ENCODE results near the gene NR3C1. TPM values are rescaled to one million over a fixed set of nuclear protein-coding genes. Genes with fewer than 3 reads are reported as not detected.
A peak's percentile ranks its signal among the peaks of the same experiment; 100 is the strongest.

Gene NR3C1
- total and polyA plus RNA-seq, 2 of the 13 experiments (the other 11 are each of a cell fraction or from before 2014, with no cell fraction given), result 10.0 to 24.3 TPM

- Histone ChIP-seq H4K20me1 (ENCODE audit: insufficient read depth, low read length) (no peaks in the 10 kb centered on the region), H3K27me3 (ENCODE audit: control insufficient read depth in 1 of 2, insufficient read depth in 2 of 2, low read length in 2 of 2) (no peaks in the 10 kb centered on the region), H3K9me3 (ENCODE audit: low read length) (no peaks in the 10 kb centered on the region), H2AFZ (ENCODE audit: low read length) (peak overlapping the region; percentile 20), H3K4me2 (ENCODE audit: low read depth, low read length) (peak overlapping the region; percentile 67), H3K4me1 (ENCODE audit: insufficient read depth, low read length) (peaks cover 36% of the 10 kb centered on the region), H3K79me2 (ENCODE audit: insufficient read depth, low read length) (no peaks in the 10 kb centered on the region), H3K4me3 (replicated peaks in 1 of 3; ENCODE audit: insufficient read depth in 1 of 3, low read depth in 2 of 3, low read length in 3 of 3) (peak overlapping the region in 2 of 3 experiments; percentile 12 to 25; a peak in 3 of 6 replicates), H3K27ac (ENCODE audit: extremely low read length, insufficient read depth, low read length) (no peak overlapping the region), H3K9ac (ENCODE audit: insufficient read depth, low read depth, low read length) (peak overlapping the region; percentile 38; the same call in 1 of the 2 replicates), H3K36me3 (replicated peaks in 1 of 2; ENCODE audit: control insufficient read depth in 1 of 2, insufficient read depth in 2 of 2, low read length in 2 of 2) (no peaks in the 10 kb centered on the region)
- ATAC-seq (peak; percentile 37), FAIRE-seq (no peak), DNase-seq (ENCODE audit: low spot score) (peak; percentile 62)
- ChIA-PET POLR2A (interaction anchor here (1.6 kb wide), 1 partner anchor 10 kb away, joined by 4 read pairs; no protein-coding TSS in a partner anchor), CTCF (ENCODE audit: low intra/inter-chr PET ratio, low total read pairs) (no interaction called here)
- in situ Hi-C loops (cut with HindIII; ENCODE audit: extremely low pct_ligation_motif_present, low pct_unique_long_range_greater_than_20kb), result no loop called here
- intact Hi-C loops (cut with micrococcal nuclease; ENCODE audit: unreplicated experiment), result no loop called here
- TF ChIP-seq SAP130 (CRISPR knock-in tag; IDR thresholded peaks at IDR 0.05; ENCODE audit: low read depth), result 0 out of 2 replicates have a peak, but pooled peaks have one; percentile 18
- no peak for TF ChIP-seq STAG1 (CRISPR knock-in tag; IDR thresholded peaks at IDR 0.05)
- TF ChIP-seq FOXK1 (CRISPR knock-in tag; IDR thresholded peaks at IDR 0.05; ENCODE audit: borderline replicate concordance, low read depth), result no peak
- TF ChIP-seq FOSL2 (CRISPR knock-in tag; IDR thresholded peaks at IDR 0.05), result peak; percentile 50
- 39% methylated on average over 16 of the region's 16 CpGs for WGBS (ENCODE audit: low lambda C conversion rate)
- no TSS peak for BruUV-seq (replicated peaks)
Observed at GRCh38 chr5:143244000-143244736, 159.3 kb downstream of the NR3C1 start.

GRCh38 chr5:143243103-143243502 is 160.4 kb downstream of the NR3C1 start:
- no peak for DNase-seq (ENCODE audit: low spot score)
- CTCF ChIA-PET (ENCODE audit: low intra/inter-chr PET ratio, low total read pairs), result no interaction called here
- Histone ChIP-seq H3K27me3 (ENCODE audit: control insufficient read depth in 1 of 2, insufficient read depth in 2 of 2, low read length in 2 of 2) (no peaks in the 10 kb centered on the region), H3K4me1 (ENCODE audit: insufficient read depth, low read length) (peaks cover 33% of the 10 kb centered on the region), H3K36me3 (replicated peaks in 1 of 2; ENCODE audit: control insufficient read depth in 1 of 2, insufficient read depth in 2 of 2, low read length in 2 of 2) (no peaks in the 10 kb centered on the region), H3K79me2 (ENCODE audit: insufficient read depth, low read length) (no peaks in the 10 kb centered on the region), H3K9ac (ENCODE audit: insufficient read depth, low read depth, low read length) (no peak overlapping the region), H4K20me1 (ENCODE audit: insufficient read depth, low read length) (no peaks in the 10 kb centered on the region), H3K27ac (ENCODE audit: extremely low read length, insufficient read depth, low read length) (no peak overlapping the region), H3K4me3 (replicated peaks in 1 of 3; ENCODE audit: insufficient read depth in 1 of 3, low read depth in 2 of 3, low read length in 3 of 3) (no peak overlapping the region), H3K4me2 (ENCODE audit: low read depth, low read length) (no peak overlapping the region), H2AFZ (ENCODE audit: low read length) (no peak overlapping the region), H3K9me3 (ENCODE audit: low read length) (no peaks in the 10 kb centered on the region)
- in situ Hi-C loops (cut with HindIII; ENCODE audit: extremely low pct_ligation_motif_present, low pct_unique_long_range_greater_than_20kb) (no loop called here), intact Hi-C loops (cut with micrococcal nuclease; ENCODE audit: unreplicated experiment) (no loop called here)
- WGBS (ENCODE audit: low lambda C conversion rate), result 85% methylated on average over 5 of the region's 6 CpGs
- TF ChIP-seq ZNF629 (CRISPR knock-in tag; conservative IDR thresholded peaks at IDR 0.05), result peak; percentile 62
- TF ChIP-seq CAMTA2 (CRISPR knock-in tag; IDR thresholded peaks at IDR 0.05; ENCODE audit: borderline replicate concordance), result no peak
- no peak for FAIRE-seq
- BruUV-seq (replicated peaks), result no TSS peak
- POLR2A ChIA-PET, result no interaction called here
- ATAC-seq, result no peak

All from HepG2 (cell line).